Upper lobe of right lung (tissue), 1 donor: ENCODE data around the gene NDOR1. TPM values are rescaled to one million over a fixed set of nuclear protein-coding genes. Genes with fewer than 3 reads are reported as not detected.
A peak's percentile ranks its signal among the peaks of the same experiment; 100 is the strongest.

Experiments
- ATAC-seq: fragments of 200-7000 bp; cut with Tn5 transposase; one replicate; pipeline ENCODE4 v1.9.1; 2020; ENCODE audit warnings: mild to moderate bottlenecking, moderate library complexity
- DNase-seq: peaks from one replicate; pipeline ENCODE4 v3.0.0-alpha.2; 2020
- H3K27ac ChIP-seq: fragments of 200-600 bp; one replicate; pipeline ENCODE4 v1.8.0; 2022
- H3K27me3 ChIP-seq: fragments of 200-600 bp; one replicate; pipeline ENCODE4 v1.8.0; 2022; ENCODE audit warnings: mild to moderate bottlenecking
- H3K36me3 ChIP-seq: fragments of 200-600 bp; one replicate; pipeline ENCODE4 v1.8.0; 2022
- H3K4me1 ChIP-seq: fragments of 200-600 bp; one replicate; pipeline ENCODE4 v1.8.0; 2022
- H3K4me3 ChIP-seq: fragments of 200-600 bp; one replicate; pipeline ENCODE4 v1.8.0; 2022; ENCODE audit warnings: mild to moderate bottlenecking
- H3K9me3 ChIP-seq: fragments of 200-600 bp; one replicate; pipeline ENCODE4 v1.8.0; 2022
- intact Hi-C: fragments of 100-400 bp; cut with DNase I; formaldehyde crosslinking; loops from one replicate; pipeline ENCODE4 v1.11.0; 2022
- total RNA-seq: library from RNA; stranded (reverse); fragmentation: NEBNext Ultra II Directional; extraction: Animal tissue kit (Norgen Biotek cat#: 25700); gene quantifications from one replicate; pipeline ENCODE4 v1.2.1, GENCODE V29; 2021
- TF ChIP-seq, protein P1 (sequence below): fragments of 200-600 bp; IDR thresholded peaks from one replicate; pipeline ENCODE4 v1.8.0; 2022; ENCODE audit warnings: antibody characterized with exemption
- donor health status: DM: no; HTN: yes; CAD: no; lungs with severe emphysema.

The NDOR1 gene
- total RNA-seq, 1 donor from 2014 or later, result 16.7 TPM

DNA sequence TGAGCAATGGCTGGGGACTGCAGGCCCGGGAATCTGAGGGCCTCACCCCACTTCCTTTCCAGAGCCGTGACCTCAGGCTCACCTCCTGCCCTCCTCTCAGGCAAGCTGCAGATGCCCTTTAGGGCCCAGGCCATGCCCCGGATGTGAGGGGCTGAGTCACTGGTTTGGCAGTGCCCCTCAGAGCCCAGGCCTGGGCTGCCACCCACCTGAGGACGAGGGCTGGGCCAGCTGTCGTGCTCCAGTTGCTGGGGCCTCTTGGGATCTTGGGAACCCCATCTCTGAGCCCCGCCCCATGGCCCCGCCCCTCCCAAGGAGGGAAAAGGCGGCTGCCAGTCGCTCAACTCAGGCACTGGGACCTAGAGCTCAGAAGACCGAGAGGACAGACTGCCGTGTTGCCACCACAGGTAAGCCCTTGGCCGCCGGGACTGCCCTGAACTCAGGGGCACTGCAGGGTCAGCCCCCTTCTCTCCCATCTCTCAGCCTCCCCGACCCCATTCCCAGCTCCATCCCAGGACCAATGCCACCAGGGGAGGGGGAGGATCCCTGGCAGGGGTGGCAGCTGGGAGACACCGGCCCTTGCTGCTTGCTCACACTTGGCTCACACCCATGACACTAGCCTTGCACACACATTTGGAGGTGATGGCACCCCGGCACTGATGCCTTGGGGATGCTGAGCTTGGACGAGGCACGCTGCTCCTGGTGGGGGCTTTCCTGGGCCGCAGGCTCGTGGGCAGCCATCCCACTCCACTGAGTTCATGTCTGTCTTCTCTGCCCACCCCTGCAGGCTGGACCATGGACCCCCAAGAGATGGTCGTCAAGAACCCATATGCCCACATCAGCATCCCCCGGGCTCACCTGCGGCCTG, 19.6 kb downstream of the NDOR1 start, which contains the start of gene CYSRT1:
Gene CYSRT1 (plus strand): TSS at position 345 of the 865 bp plus-strand sequence. CDS start 448 bp downstream, at position 793.
- peaks cover 21% of the 10 kb centered on the region for H3K27me3 ChIP-seq
- peak within 1 kb of the TSS; percentile 81 for H3K4me3 ChIP-seq
- H3K4me1 ChIP-seq, result peaks cover 14% of the 10 kb centered on the region
- ATAC-seq (no peak), DNase-seq (no peak)
- H3K36me3 ChIP-seq, result no peaks in the 10 kb centered on the region
- intact Hi-C loops, result loop anchor here (5.0 kb wide), 1 partner anchor 108 kb away; no protein-coding TSS in a partner anchor
- H3K27ac ChIP-seq, result peak within 1 kb of the TSS; percentile 94
- TF ChIP-seq, protein P1, sequence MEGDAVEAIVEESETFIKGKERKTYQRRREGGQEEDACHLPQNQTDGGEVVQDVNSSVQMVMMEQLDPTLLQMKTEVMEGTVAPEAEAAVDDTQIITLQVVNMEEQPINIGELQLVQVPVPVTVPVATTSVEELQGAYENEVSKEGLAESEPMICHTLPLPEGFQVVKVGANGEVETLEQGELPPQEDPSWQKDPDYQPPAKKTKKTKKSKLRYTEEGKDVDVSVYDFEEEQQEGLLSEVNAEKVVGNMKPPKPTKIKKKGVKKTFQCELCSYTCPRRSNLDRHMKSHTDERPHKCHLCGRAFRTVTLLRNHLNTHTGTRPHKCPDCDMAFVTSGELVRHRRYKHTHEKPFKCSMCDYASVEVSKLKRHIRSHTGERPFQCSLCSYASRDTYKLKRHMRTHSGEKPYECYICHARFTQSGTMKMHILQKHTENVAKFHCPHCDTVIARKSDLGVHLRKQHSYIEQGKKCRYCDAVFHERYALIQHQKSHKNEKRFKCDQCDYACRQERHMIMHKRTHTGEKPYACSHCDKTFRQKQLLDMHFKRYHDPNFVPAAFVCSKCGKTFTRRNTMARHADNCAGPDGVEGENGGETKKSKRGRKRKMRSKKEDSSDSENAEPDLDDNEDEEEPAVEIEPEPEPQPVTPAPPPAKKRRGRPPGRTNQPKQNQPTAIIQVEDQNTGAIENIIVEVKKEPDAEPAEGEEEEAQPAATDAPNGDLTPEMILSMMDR, result no peak
- no peaks in the 10 kb centered on the region for H3K9me3 ChIP-seq

DNA sequence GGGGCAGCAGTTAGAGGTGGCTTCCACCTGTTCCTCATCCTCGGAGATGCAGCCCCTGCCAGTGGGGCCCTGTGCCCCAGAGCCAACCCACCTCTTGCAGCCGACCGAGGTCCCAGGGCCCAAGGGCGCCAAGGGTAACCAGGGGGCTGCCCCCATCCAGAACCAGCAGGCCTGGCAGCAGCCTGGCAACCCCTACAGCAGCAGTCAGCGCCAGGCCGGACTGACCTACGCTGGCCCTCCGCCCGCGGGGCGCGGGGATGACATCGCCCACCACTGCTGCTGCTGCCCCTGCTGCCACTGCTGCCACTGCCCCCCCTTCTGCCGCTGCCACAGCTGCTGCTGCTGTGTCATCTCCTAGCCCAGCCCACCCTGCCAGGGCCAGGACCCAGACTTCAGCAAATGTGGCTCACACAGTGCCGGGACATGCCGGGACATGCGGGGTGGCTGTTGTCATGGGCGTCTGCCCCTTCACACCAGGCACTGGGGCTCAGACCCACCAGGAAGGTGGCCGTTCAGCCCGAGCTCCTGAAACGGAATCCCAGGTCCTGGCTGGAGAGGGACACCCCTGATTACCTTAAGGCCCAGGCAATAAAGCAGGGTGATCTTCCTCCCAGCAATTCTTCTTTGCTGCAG, 20.3 kb downstream of the NDOR1 start:
- Histone ChIP-seq H3K4me3 (no peak overlapping the region), H3K27me3 (peaks cover 27% of the 10 kb centered on the region), H3K4me1 (peaks cover 14% of the 10 kb centered on the region), H3K27ac (peak overlapping the region; percentile 82), H3K9me3 (no peaks in the 10 kb centered on the region), H3K36me3 (no peaks in the 10 kb centered on the region)
- ATAC-seq (no peak), DNase-seq (no peak)
- intact Hi-C loops, result loop anchor here (5.0 kb wide), 1 partner anchor 109 kb away; no protein-coding TSS in a partner anchor
- TF ChIP-seq, protein P1, result no peak

DNA sequence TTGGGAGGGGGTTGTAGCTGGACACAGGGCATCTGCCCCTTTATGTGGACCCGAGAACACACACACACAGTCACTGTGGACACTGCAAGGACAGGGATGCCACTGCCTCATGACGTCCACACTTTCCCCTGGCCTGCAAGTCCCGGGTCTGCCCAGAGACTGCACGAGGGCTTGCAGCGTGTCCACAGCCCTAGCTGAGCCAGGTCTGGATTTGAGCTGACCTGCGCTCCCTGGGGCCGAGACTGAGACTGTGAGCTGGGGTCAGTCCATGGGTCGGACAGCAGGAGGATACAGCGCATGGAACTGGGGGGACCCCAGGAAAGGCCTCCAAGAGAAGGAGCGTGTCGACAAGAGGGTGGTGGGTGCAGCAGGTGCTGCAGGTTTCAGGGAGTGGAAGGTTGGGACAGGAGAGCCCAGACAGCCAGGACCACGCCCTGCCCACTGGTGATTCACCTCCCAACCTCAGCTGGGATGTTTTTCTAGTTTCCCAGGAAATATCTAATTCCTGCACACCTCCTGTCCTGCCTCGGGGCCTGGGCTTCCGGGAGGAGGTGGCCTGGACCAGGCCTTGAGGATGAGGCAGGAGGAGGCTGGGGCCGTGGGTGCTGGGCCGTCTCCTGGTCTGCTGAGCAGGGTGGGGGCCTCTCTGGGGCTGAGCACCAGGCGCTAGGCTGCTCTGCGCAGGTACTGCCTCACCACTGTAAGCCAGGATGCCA, 21.0 kb downstream of the NDOR1 start:
- peak overlapping the region; percentile 82 for H3K27ac ChIP-seq
- intact Hi-C loops, result loop anchor here (5.0 kb wide), 1 partner anchor 109 kb away; no protein-coding TSS in a partner anchor

DNA sequence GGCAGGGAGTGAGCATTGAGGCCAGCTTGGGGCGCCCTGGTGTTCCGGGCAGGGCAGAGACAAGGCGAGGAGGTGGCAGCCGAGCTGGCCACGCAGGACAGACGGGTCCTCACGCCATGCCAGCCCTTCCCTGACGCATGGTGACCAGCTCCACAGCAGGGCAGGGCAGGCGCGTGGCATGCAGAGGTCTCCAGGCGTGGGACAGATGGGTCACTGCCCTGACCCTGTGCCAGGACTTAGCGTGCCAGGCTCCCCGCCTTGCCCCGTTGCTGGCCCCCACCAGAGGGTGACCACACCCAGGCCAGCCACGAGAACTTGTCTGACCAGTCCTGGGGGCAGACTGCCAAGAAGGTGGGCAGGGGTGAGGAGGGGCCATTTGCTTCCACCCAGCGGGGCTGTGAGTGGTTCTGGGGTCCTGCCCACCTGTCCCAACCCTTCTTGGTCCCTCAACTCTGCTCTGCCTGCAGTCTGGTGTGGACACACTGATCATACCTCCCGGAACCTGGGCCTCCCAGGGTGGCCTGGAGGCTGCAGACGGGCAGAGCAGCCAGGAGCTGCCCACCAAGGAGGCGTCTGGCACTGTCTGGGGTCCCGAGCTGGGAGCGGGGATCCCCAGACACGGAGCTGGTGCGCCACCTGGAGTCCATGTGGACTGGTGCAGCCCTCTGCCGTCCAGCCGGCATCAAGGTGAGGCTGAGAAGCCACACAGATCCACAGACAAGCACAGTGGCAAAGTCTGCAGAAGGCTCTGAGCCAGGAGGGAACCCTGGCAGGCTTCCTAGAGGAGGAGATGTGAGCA, 21.8 kb downstream of the NDOR1 start, which contains the start of gene RNF224:
Gene RNF224 (plus strand): TSS at position 449 of the 799 bp plus-strand sequence. CDS start 834 bp downstream, outside the sequence.
- peak; percentile 93 for DNase-seq
- Histone ChIP-seq H3K9me3 (no peaks in the 10 kb centered on the region), H3K27me3 (peaks cover 40% of the 10 kb centered on the region), H3K27ac (peak within 1 kb of the TSS; percentile 82), H3K4me3 (no peak within 1 kb of the TSS), H3K36me3 (no peaks in the 10 kb centered on the region), H3K4me1 (peaks cover 14% of the 10 kb centered on the region)
- intact Hi-C loops, result loop anchor here (5.0 kb wide), 1 partner anchor 110 kb away; no protein-coding TSS in a partner anchor
- TF ChIP-seq, protein P1, result peak; percentile 90
- peak; percentile 68 for ATAC-seq

More for the DNA sequence above, 21.0 kb downstream of the NDOR1 start:
- peak; percentile 6 for ATAC-seq
- Histone ChIP-seq H3K4me1 (peaks cover 14% of the 10 kb centered on the region), H3K9me3 (no peaks in the 10 kb centered on the region), H3K27me3 (peaks cover 34% of the 10 kb centered on the region), H3K36me3 (no peaks in the 10 kb centered on the region), H3K4me3 (no peak overlapping the region)
- TF ChIP-seq, protein P1, result no peak
- DNase-seq, result no peak
